ELR (cell line): ENCODE measurements around the gene COMTD1.

ENCODE experiments used
- DNase-seq: peaks from one replicate; pipeline ENCODE4 v3.0.0-alpha.2; 2015; ENCODE audit warnings: low read depth

COMTD1 gene

DNA sequence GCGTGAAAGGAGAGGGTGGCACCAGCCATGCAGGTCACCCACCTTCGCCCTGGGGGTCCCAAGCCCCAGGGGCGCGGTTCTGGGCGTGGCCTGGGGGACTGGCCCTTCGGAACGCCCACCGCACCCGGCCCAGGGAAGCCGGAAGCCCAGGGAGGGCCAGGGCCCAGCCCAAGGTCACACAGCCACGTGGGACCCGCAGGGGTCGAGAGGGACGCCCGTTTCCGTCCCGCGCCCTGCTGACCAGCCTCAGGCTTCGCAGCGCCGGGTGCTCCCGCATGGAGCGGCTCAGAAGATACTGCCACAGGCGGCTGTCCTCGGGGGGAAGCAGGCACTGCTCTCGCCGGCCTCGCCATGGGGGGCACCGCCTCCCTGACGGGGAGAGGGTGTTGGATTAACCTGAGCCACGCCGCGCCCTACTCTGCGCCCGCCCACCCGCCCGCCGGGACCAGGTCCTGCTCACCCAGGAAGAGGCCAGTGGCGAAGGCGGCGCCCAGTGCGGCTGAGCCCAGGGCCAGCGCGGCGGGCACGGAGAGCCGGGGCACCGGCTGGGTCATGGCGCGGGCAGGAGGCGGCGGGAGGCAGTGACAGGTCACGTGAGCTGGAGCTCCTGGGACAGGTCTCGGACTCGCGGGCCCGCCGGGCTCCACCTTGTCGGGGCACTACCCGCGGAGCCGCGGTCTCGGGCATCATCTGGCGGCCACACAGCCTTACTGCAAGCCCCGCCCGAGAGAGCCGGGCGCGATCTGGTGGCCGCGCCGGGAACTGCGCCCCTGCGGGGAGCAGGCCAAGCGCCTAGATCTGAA, at the start of gene COMTD1:
Gene COMTD1, minus strand, starts transcription at position 583 of the 803 bp plus-strand sequence. Its CDS starts 29 bp downstream, at position 554.
- DNase-seq, result peak; percentile 91

GRCh38 chr10:75283671-75284470, 48.1 kb upstream of the COMTD1 start:
- DNase-seq, result no peak

DNA sequence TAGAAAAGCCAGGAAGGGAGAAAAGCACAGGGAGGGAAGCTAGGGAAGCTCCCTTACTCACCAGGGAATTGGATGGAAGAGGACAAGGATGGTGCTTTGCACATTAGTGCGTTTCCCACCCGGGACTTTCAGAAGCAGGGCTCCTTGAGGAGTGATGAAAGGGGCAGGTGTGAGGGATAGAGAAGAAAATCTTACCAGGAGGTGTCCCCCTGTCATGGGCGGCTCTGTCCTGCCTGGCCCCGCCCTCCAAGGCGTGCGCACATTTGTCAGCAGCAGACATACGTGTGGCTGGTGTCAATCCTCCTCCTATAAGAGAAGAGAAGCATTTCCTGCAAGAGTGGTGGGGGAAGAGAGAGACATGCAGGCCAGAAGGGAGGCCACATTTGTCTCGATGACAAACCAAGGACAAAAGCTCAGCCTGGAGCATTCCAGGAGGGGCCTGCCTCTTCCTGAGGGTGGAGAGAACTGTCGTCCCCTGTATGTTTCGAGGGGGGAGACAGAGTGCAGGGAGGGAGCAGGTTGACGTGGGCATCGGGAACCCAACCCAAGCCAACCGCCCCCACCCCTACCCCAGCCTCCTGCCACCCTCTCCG, 47.4 kb upstream of the COMTD1 start:
- no peak for DNase-seq

DNA sequence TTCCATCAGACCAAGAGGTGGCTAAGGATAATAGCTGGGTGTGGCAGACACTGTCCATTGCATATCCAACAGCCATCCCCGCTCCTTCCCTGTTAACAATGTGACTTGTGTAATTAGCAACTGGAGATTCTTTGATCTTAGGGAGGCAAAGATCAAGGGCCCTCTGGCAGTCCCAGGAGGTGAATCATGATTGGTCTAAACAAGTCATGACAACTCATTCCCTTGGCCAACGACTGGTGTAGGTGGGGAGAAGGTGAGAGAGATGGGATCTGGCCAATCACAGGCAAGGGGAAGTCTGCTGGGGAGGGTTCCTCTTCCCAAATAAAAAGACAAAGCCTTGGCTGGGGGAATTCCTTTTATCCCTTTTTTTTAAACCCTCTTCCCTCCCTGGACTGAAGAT, 46.2 kb upstream of the COMTD1 start:
- no peak for DNase-seq

DNA sequence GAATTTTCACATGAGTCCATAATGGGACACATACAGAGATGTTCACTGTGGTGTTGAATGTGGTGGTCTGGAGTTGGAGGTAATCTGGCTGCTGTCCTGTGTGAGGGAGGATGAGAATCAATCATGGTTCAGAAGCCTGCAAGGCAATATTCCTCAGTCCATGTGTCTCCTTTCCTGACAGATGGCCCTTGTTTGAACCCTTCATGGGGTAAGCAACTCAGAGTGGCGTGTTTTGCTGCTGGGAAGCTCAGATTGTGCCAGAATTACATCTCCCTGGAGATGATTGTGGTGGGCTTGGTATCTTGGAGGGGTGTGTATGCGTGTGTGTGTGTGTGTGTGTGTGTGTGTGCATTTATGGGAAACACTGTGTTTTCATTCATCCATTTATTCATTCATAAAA, 44.5 kb upstream of the COMTD1 start:
- no peak for DNase-seq

DNA sequence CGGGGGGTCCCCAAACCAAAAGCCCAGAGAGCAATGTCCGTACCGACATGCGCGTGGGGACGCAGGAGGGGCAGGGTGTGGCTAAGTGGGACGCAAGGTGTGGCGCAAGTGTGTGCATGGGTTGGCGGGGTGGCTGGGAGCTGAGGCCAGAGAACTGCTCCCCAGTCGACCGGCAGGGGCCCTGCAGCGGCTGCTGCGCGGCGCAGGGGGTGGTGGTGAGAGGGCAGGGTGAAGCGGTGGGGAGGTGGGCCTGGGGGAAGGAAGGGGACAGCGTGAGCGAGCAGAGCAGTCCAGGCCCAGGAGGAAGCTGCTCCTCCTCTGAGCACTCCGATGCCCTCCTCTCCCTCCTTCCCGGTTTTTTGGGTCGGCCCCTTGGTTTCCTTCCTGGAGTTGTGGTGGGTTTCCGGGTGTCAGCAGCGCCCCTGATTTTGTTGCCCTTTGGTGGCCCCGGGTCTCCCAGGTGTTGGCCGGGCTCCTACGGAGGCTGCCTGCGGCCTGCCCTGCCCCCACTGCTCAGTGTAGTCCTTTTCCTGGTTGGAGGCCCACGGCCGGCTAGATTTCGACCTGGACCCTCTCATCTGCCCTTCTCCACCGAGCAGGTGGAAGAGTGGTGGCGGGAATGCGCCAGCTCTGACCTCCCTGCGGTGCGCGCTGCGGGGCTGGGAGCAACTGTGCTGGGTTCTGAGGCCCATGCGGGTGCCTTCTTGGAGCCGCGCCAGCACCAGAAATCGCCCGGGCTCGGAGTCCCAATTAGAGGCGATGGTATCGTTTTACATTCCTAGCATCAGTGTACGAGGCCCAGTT, 40.5 kb upstream of the COMTD1 start:
- no peak for DNase-seq

DNA sequence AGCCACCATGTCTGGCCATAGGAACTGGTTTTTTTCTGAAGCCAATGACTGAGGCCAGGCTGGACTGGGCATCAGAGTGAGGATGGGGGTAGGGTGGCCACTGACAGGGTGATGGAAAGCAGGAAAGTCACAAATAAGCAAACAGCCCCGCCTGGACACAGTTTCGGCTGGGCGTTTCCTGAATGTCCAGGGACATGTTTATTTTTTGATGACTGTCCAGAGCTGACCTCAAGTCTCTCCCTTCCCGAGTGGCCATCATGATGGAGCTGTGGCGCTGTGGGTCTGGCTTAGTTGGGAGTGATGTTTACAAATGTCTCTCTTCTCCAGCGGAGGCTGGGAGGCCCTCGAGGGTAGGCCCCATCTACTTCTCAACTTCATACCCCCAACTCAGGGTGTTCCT, 37.1 kb upstream of the COMTD1 start:
- no peak for DNase-seq

DNA sequence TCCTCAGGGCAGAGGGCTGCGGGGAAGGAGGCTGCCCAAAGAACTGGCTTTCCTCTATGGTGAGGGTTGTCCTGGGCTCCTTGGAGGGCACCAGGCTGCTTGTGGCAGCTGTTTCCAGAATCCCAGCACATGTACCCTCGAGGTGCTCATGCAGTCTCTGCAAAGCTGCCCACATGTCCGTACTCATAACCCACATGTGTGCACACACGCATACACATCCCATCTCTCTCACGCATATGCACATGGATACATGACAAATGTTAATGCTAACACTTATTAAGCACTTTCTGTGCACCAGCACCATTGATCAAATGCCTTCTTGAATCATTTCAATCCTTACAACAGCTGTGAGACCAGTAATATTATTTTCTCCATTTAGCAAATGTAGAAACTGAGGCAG, 36.3 kb upstream of the COMTD1 start:
- no peak for DNase-seq

DNA sequence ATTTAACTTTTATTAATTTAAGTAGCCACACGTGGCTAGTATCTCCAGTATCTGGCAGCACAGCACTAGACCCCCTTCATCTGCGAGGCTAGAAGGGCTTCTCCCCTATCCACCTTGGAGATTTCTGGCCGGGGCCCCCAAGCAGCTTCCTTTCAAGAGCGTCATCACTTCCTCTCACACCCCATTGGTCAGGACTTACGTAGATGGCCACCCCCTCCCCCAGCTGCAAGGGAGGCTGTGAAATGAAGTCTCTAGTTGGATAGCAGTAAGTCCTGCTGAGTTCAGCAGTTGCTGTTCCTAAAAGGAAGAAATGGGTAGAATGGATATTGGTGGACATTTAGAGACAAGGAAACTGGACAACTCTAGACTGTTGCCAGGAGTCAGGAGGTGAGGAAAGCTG, 33.8 kb upstream of the COMTD1 start:
- no peak for DNase-seq

DNA sequence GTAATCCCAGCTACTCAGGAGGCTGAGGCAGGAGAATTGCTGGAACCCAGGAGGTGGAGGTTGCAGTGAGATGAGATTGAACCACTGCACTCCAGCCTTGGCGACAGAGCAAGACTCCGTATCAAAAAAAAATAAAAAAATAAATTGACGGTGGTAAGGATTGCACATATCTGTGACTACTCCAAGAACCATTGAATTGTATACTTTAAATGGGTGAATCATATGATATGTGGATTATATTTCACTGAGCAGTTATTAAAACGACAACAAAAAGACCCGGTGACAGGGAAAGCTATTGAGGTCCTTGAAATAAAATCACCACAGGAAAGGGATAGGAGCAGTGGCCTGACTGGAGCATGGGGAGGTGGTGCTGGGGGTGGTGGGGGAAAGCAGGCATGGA, 31.2 kb upstream of the COMTD1 start:
- peak; percentile 49 for DNase-seq

DNA sequence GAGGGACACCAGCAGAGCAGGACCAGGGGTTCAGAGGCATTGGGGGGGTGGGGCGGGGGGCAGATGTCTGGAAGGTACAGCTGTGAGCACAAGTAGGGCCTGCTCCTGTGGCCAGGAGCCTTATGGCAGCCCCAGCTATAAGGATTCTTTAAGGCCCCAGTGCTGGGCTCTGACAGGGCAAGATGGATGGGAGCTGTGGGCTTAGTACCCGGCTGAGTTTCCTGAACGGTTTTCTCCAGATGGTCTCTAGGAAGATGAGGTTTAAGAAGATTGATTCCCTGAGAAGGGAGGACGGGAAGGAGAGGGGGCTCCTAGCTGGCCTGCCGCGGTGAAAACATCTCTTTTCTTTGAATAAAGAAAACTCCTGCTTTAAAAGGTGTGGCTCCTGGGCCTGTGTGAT, 30.1 kb upstream of the COMTD1 start:
- DNase-seq, result no peak

DNA sequence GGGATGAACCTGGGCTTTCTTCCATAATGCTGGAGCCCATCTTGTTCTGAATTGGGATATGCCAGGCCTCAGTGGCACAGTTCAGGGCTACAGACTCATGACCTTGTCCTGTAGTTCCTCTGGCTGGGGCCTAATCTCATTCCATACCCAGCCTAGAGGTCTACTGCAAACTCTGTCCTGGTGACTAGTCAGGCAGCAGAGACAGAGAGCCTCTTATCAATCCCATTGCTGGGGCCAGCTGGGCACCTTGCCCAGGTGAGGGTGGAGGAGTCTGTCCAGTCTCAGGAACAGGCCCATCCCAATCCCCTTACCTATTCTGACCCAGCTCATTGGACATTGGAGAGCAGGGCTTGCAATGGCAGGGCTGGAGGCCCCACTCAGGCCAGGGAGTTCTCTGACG, 28.0 kb upstream of the COMTD1 start:
- DNase-seq, result no peak

GRCh38 chr10:75261813-75262705, 26.3 kb upstream of the COMTD1 start:
- DNase-seq, result no peak

GRCh38 chr10:75260990-75261389, 25.2 kb upstream of the COMTD1 start:
- DNase-seq, result no peak

GRCh38 chr10:75254739-75255138, 19.0 kb upstream of the COMTD1 start:
- DNase-seq, result no peak

DNA sequence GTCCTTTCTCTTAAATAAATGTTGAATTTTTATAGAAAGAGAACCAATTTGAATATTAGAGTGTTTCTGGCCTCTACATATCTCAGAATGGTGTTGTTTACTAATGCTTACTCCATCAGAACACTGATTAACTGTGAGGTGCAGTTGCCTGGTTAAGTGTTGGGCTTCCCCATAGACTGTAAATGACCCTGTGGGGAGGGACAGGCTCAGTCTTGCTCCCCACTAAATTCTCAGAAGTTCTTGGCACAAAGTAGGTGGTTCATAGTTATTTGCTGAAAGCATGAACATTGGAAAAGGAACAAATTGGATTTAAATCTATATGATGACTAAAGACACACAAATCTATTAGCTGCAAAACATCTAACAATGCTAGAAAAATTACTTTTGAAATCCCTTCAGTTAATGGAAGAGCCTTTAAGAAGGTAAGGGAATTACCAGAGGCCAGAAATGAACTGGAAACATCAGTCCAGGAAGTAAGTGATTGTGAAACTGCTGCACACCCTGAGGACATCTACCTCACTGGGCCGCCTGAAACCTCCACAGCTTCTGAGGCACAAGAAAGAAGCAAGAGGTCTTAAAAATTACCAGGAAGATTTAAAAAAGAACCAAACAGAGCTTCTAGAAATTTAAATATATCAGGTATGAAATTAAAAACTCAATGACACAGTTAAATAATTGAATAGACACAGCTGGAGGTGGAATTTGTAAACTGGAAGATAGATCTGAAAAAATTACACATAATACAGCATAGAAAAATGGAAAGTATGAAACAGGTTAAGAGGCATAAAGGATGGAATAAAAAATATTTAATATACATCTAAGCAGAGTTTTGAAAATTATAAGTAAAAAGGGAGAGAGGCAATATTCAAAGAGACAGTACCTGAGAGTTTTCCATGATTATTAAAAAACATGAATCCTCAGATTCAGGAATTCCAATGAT, 17.8 kb upstream of the COMTD1 start:
- no peak for DNase-seq

- peak; percentile 12 for DNase-seq
These were observed 15.2 kb upstream of the COMTD1 start for GRCh38 chr10:75250934-75251333.

DNA sequence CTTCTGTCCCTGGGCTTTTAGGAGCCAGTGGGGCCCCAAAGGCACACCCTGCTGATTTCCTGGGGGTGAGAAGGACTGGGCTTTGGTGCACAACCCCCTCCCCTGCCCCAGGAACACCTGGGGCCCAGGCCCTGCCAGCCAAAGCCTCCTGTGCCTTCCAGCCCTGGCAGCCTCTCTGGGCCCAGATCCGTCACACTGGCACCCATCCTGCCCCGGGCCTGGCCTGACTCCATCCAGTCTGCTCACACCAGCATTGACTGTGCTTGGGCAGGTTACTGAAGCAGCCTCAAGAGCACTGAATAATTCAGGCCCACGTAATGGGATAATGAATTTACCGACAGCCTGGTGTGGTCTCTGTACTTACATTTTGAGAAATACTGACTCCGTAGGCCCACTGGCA, 12.0 kb upstream of the COMTD1 start:
- DNase-seq, result no peak

DNA sequence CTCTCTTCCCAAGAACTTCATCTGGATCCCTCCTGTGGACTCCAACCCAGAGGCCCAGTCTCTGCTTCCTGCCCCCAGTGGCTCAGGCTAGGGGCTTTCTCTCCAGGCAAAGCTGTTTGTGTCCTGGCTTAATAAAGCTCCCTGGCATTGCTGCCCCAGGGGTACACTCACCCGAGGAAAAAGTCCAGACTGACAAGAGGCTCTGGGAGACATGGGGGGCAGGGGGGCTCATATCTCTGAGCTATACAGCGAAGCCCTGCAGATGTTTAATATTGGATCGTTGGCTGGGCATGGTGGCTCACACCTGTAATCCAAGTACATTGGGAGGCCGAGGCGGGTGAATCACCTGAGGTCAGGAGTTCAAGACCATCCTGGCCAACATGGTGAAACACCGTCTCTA, 10.7 kb upstream of the COMTD1 start:
- no peak for DNase-seq
